GM23248 (cell line): ENCODE results near the gene ZNF853.
"Not testable (repeated sequence)": the region's sequence is repeated elsewhere in the genome, so short reads cannot be mapped to it uniquely, and the experiment has no call there.

Experiments
- EZH2 ChIP-seq: fragments of 200-600 bp; sonication (generic); IDR thresholded peaks from 2 replicates; pipeline ENCODE4 v1.6.1; 2018; ENCODE audit warnings: antibody characterized with exemption, mild to moderate bottlenecking; ENCODE audit not compliant: insufficient read depth, poor library complexity, severe bottlenecking
- EZH2phosphoT487 ChIP-seq: fragments of 200-600 bp; sonication (generic); IDR thresholded peaks from 2 replicates; pipeline ENCODE4 v1.6.1; 2018; ENCODE audit warnings: antibody characterized with exemption, moderate library complexity, mild to moderate bottlenecking, low read depth; ENCODE audit not compliant: insufficient read depth

- TF ChIP-seq EZH2, EZH2phosphoT487: not testable (repeated sequence)
Observed at GRCh38 chr7:6634971-6635370, 19.6 kb downstream of the ZNF853 start.
